ENCODE results near the gene MAP2. TPM values are rescaled to one million over a fixed set of nuclear protein-coding genes. Genes with fewer than 3 reads are reported as not detected.

MAP2 gene
- total and polyA plus RNA-seq, 2 of the 13 experiments (the other 11 are each of a cell fraction or from before 2014, with no cell fraction given): 0.08 TPM; not detected in 1

DNA sequence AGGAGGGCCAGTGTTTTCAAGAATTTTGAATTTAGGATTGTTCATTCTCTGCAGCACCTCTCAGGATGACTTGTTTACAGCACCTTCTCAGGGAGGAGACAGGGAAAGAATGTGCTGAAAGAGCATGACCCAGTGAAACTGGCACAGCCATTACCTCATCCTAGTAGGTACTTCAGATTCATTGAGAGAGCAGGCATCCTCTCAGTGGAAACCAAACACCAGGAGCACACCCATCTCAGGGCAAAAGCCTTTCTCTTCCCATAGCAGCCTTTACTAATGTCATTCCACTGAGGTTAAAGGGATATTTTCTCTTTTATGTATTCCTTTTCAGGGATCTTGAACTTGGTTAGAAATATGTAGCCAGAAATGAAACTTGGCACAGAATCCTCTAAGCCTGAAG, 2.6 kb downstream of the MAP2 start:
- ChIA-PET POLR2A (no interaction called here), CTCF (ENCODE audit: low intra/inter-chr PET ratio, low total read pairs) (no interaction called here)
- Histone ChIP-seq H3K36me3 (replicated peaks in 1 of 2; ENCODE audit: control insufficient read depth in 1 of 2, insufficient read depth in 2 of 2, low read length in 2 of 2) (no peaks in the 10 kb centered on the region), H3K9me3 (ENCODE audit: low read length) (no peaks in the 10 kb centered on the region), H3K4me1 (ENCODE audit: insufficient read depth, low read length) (peaks cover 11% of the 10 kb centered on the region), H3K27ac (ENCODE audit: extremely low read length, insufficient read depth, low read length) (no peak overlapping the region), H3K27me3 (ENCODE audit: control insufficient read depth in 1 of 2, insufficient read depth in 2 of 2, low read length in 2 of 2) (peaks cover 0 to 5% of the 10 kb centered on the region in 2 experiments; a peak in 2 of 5 replicates), H3K4me3 (replicated peaks in 1 of 3; ENCODE audit: insufficient read depth in 1 of 3, low read depth in 2 of 3, low read length in 3 of 3) (no peak overlapping the region), H3K79me2 (ENCODE audit: insufficient read depth, low read length) (no peaks in the 10 kb centered on the region), H3K9ac (ENCODE audit: insufficient read depth, low read depth, low read length) (no peak overlapping the region), H4K20me1 (ENCODE audit: insufficient read depth, low read length) (no peaks in the 10 kb centered on the region), H2AFZ (ENCODE audit: low read length) (no peak overlapping the region), H3K4me2 (ENCODE audit: low read depth, low read length) (no peak overlapping the region)
- no peak for DNase-seq (ENCODE audit: low spot score)
- no peak for FAIRE-seq
- no peak for ATAC-seq
- in situ Hi-C loops (cut with HindIII; ENCODE audit: extremely low pct_ligation_motif_present, low pct_unique_long_range_greater_than_20kb) (loop anchor here (10.0 kb wide), 1 partner anchor 1022 kb away; the partner anchor contains the start of gene PTH2R), intact Hi-C loops (cut with micrococcal nuclease; ENCODE audit: unreplicated experiment) (no loop called here)
- BruUV-seq (replicated peaks): no TSS peak
- no peak for TF ChIP-seq MEF2D (CRISPR knock-in tag; IDR thresholded peaks at IDR 0.05)
- TF ChIP-seq SMARCE1 (IDR thresholded peaks at IDR 0.05; ENCODE audit: borderline replicate concordance): no peak
- TF ChIP-seq, protein P1, sequence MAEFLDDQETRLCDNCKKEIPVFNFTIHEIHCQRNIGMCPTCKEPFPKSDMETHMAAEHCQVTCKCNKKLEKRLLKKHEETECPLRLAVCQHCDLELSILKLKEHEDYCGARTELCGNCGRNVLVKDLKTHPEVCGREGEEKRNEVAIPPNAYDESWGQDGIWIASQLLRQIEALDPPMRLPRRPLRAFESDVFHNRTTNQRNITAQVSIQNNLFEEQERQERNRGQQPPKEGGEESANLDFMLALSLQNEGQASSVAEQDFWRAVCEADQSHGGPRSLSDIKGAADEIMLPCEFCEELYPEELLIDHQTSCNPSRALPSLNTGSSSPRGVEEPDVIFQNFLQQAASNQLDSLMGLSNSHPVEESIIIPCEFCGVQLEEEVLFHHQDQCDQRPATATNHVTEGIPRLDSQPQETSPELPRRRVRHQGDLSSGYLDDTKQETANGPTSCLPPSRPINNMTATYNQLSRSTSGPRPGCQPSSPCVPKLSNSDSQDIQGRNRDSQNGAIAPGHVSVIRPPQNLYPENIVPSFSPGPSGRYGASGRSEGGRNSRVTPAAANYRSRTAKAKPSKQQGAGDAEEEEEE (CRISPR knock-in tag; IDR thresholded peaks at IDR 0.05; ENCODE audit: borderline replicate concordance): no peak
- TF ChIP-seq, protein P2, sequence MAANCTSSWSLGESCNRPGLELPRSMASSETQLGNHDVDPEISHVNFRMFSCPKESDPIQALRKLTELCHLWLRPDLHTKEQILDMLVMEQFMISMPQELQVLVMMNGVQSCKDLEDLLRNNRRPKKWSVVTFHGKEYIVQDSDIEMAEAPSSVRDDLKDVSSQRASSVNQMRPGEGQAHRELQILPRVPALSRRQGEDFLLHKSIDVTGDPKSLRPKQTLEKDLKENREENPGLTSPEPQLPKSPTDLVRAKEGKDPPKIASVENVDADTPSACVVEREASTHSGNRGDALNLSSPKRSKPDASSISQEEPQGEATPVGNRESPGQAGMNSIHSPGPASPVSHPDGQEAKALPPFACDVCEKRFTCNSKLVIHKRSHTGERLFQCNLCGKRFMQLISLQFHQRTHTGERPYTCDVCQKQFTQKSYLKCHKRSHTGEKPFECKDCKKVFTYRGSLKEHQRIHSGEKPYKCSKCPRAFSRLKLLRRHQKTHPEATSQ (CRISPR knock-in tag; IDR thresholded peaks at IDR 0.05; ENCODE audit: borderline replicate concordance): no peak
- no peak for TF ChIP-seq EZH2 (conservative IDR thresholded peaks at IDR 0.05; ENCODE audit: low read depth, low read length)
- no peak for TF ChIP-seq ZNF564 (CRISPR knock-in tag; IDR thresholded peaks at IDR 0.05)
- no peak for TF ChIP-seq GATA4 (IDR thresholded peaks at IDR 0.05; ENCODE audit: borderline replicate concordance, low read depth)
- TF ChIP-seq, protein P3, sequence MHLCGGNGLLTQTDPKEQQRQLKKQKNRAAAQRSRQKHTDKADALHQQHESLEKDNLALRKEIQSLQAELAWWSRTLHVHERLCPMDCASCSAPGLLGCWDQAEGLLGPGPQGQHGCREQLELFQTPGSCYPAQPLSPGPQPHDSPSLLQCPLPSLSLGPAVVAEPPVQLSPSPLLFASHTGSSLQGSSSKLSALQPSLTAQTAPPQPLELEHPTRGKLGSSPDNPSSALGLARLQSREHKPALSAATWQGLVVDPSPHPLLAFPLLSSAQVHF (CRISPR knock-in tag; IDR thresholded peaks at IDR 0.05): no peak
- TF ChIP-seq HNF4G (IDR thresholded peaks at IDR 0.05; ENCODE audit: borderline replicate concordance, low read depth, low read length): no peak
- no peak for TF ChIP-seq HNF4G (CRISPR knock-in tag; IDR thresholded peaks at IDR 0.05; ENCODE audit: borderline replicate concordance, low read depth)
- TF ChIP-seq, protein P4, sequence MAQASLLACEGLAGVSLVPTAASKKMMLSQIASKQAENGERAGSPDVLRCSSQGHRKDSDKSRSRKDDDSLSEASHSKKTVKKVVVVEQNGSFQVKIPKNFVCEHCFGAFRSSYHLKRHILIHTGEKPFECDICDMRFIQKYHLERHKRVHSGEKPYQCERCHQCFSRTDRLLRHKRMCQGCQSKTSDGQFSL (CRISPR knock-in tag; IDR thresholded peaks at IDR 0.05): no peak
- no peak for TF ChIP-seq ZBTB38 (CRISPR knock-in tag; IDR thresholded peaks at IDR 0.05)
- TF ChIP-seq ZFAT (CRISPR knock-in tag; conservative IDR thresholded peaks at IDR 0.05): no peak
- no peak for TF ChIP-seq SRSF4 (IDR thresholded peaks at IDR 0.05; ENCODE audit: low read depth, low read length, poor library complexity, severe bottlenecking)
- TF ChIP-seq, protein P5, sequence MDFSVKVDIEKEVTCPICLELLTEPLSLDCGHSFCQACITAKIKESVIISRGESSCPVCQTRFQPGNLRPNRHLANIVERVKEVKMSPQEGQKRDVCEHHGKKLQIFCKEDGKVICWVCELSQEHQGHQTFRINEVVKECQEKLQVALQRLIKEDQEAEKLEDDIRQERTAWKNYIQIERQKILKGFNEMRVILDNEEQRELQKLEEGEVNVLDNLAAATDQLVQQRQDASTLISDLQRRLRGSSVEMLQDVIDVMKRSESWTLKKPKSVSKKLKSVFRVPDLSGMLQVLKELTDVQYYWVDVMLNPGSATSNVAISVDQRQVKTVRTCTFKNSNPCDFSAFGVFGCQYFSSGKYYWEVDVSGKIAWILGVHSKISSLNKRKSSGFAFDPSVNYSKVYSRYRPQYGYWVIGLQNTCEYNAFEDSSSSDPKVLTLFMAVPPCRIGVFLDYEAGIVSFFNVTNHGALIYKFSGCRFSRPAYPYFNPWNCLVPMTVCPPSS (IDR thresholded peaks at IDR 0.05): no peak
- TF ChIP-seq, protein P6, sequence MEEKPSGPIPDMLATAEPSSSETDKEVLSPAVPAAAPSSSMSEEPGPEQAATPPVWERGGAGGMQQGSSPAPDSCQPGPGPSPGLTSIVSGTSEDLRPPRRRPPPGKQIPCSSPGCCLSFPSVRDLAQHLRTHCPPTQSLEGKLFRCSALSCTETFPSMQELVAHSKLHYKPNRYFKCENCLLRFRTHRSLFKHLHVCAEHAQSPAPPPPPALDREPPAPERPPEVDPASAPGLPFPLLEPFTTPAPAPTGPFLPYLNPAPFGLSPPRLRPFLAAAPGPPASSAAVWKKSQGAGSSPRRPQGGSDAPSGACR (CRISPR knock-in tag; IDR thresholded peaks at IDR 0.05): no peak
- no peak for TF ChIP-seq TSC22D2 (CRISPR knock-in tag; IDR thresholded peaks at IDR 0.05; ENCODE audit: borderline replicate concordance)

Data from HepG2 (cell line).